NCI-H1105 treated with DMSO at 0.1 percent for 48 hours (cell line): Measurements from ENCODE around the gene SNAP29.
"Not testable (repeated sequence)": the region's sequence is repeated elsewhere in the genome, so short reads cannot be mapped to it uniquely, and the experiment has no call there.

ENCODE experiments used
- DNase-seq: peaks from one replicate; lab custom pipeline; 2025; lab: John Stamatoyannopoulos, UW

SNAP29 gene

GRCh38 chr22:20858615-20859416 is at the start of gene SNAP29, which contains the start of gene PI4KA:
Gene SNAP29, plus strand, starts transcription at chr22:20859007. Its CDS starts 104 bp downstream, at chr22:20859111.
Gene PI4KA, minus strand, starts transcription at chr22:20858811. Its CDS starts 86 bp downstream, at chr22:20858725.
- peak; percentile 93 for DNase-seq

GRCh38 chr22:20809538-20810185 is 49.1 kb upstream of the SNAP29 start:
- DNase-seq = no peak

- no peak for DNase-seq
These were observed 48.2 kb upstream of the SNAP29 start for GRCh38 chr22:20810645-20811044.

- no peak for DNase-seq
These were observed 47.6 kb upstream of the SNAP29 start for GRCh38 chr22:20811171-20811570.

- no peak for DNase-seq
These were observed 46.7 kb upstream of the SNAP29 start for GRCh38 chr22:20811971-20812660.

GRCh38 chr22:20813056-20813455 is 45.8 kb upstream of the SNAP29 start:
- DNase-seq = no peak

- no peak for DNase-seq
These were observed 44.5 kb upstream of the SNAP29 start for GRCh38 chr22:20814221-20814808.

- DNase-seq = no peak
These were observed 43.2 kb upstream of the SNAP29 start for GRCh38 chr22:20815477-20816050.

GRCh38 chr22:20816559-20816958 is 42.2 kb upstream of the SNAP29 start:
- DNase-seq = no peak

GRCh38 chr22:20818471-20818870 is 40.3 kb upstream of the SNAP29 start:
- no peak for DNase-seq

GRCh38 chr22:20819471-20819870 is 39.3 kb upstream of the SNAP29 start:
- DNase-seq = no peak

- not testable (repeated sequence) for DNase-seq
These were observed 37.0 kb upstream of the SNAP29 start for GRCh38 chr22:20821717-20822239.

GRCh38 chr22:20822240-20822639 is 36.6 kb upstream of the SNAP29 start:
- no peak for DNase-seq

- no peak for DNase-seq
These were observed 35.5 kb upstream of the SNAP29 start for GRCh38 chr22:20823264-20823663.

- not testable (repeated sequence) for DNase-seq
These were observed 33.6 kb upstream of the SNAP29 start for GRCh38 chr22:20825216-20825615.

- no peak for DNase-seq
These were observed 33.2 kb upstream of the SNAP29 start for GRCh38 chr22:20825624-20826023.

- DNase-seq = not testable (repeated sequence)
These were observed 32.2 kb upstream of the SNAP29 start for GRCh38 chr22:20826373-20827152.

- no peak for DNase-seq
These were observed 29.2 kb upstream of the SNAP29 start for GRCh38 chr22:20829491-20830134.

GRCh38 chr22:20833225-20833665 is 25.6 kb upstream of the SNAP29 start:
- DNase-seq = no peak

GRCh38 chr22:20834206-20834605 is 24.6 kb upstream of the SNAP29 start:
- no peak for DNase-seq
